Measurements from ENCODE around the gene PNRC2.
A peak's percentile ranks its signal among the peaks of the same experiment; 100 is the strongest.
"Not testable (repeated sequence)": the region's sequence is repeated elsewhere in the genome, so short reads cannot be mapped to it uniquely, and the experiment has no call there.

The PNRC2 gene

GRCh38 chr1:23957096-23957495 is 2.5 kb upstream of the PNRC2 start:
- DNase-seq, result peak; percentile 32

DNA sequence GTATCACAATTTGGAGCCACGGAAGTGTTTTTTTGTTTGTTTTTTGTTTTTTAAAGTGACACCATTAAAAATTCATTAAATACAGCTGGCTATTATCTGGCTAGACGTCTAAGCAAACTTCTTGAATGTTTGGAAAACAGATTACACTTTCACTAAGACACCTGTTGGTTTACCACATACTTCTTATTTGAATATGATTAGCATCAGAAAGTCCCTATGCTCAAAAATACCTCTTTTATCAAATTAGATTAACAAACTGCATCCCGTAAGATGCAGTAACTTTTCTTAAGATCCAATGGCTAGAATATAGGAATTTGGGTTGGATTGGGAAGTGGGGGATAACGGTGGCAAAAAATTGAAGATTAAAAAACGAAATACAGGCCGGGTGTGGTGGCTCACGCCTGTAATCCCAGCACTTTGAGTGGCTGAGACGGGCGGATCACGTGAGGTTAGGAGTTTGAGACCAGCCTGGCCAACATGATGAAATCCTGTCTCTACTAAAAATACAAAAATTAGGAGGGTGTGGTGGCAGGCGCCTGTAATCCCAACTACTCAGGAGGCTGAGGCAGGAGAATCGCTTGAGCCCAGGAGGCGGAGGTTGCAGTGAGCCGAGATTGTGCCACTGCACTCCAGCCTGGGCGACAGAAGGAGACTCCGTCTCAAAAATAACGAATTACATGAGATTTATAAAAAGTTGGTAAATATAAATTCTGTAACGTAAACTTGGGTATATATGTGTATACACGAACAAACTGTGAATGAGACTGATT is 1.4 kb upstream of the PNRC2 start:
- DNase-seq, result not testable (repeated sequence)

DNA sequence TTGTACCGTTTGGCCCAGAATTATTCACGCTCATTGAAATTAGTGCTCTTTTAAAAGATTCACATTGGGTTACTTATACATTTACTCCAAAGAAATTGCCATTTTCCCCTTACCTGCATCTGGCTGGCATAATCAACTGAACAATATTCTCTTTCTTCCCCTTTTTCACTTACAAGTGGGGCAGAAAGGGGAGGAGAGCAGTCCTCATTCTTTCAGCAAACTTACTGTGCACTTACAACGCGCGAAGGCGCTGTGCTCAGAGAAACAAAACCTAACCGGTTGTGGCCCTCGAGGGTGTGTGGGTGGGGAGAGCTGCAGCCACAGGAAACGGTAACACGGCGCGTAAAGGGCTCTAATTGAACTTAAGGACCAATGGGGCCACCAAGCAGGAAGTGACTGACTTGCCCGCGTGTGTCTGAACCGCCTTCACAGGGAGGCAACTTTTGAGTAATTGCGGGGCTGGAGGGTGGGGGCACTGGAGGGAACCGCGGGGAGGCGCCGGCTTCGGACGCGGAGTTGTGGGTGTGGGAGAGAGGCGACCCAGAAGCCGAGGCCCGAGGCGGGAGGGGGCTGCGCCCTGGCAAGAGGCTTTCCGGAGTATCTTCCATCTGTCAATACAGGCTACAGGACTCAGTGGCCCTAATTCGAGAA is 693 bp upstream of the PNRC2 start:
- peak; percentile 97 for DNase-seq

GRCh38 chr1:23960291-23961020 is 828 bp downstream of the PNRC2 start:
- no peak for DNase-seq

DNA sequence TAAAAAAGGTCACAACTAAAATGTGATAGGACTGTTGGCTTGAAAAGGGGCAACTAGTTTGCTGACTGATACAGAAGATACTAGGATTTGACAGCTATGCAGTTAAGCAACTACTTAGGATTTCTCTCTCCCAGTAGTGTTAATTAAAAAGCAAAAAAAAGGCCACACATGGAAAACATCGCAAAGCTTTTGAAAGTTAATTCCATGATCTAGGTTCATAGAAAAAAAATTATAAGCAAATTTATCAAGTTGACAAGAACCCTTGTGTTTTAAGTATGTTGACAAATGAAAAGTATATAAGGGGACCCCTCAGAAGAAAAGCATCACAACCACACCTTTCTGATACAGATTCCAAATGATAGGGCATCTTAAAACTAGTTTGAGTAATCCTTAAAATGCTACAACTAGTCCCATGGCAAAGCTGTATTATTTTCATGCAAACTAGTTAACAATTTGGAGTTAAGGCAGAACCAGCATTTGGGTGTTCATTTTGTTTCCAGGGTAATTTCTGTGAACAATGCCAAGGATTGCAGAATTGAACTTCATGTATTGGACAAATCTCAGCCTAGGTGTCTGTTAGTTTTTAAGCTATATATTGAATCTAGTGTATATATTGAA is 4.1 kb downstream of the PNRC2 start:
- no peak for DNase-seq

DNA sequence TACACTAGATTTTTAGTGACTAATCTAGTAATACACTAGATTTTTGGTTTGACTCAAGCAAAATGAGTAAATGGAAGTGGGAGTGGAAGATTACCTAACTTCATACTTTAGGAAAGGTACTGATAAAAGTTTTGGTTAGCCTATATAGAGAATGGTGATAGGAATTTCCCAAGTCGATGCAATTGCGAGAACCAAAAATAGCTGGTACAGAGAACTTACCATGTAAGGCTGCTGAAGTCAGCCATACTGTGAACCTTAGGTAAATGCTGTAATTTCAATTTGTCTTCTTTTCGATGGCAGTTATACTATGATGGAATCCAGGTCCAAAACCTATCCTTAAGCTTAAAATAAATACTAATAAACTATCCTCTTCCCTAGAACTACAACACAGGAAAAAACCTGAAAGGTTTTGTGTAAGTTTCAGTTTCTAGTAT is 4.6 kb downstream of the PNRC2 start:
- DNase-seq, result no peak

DNA sequence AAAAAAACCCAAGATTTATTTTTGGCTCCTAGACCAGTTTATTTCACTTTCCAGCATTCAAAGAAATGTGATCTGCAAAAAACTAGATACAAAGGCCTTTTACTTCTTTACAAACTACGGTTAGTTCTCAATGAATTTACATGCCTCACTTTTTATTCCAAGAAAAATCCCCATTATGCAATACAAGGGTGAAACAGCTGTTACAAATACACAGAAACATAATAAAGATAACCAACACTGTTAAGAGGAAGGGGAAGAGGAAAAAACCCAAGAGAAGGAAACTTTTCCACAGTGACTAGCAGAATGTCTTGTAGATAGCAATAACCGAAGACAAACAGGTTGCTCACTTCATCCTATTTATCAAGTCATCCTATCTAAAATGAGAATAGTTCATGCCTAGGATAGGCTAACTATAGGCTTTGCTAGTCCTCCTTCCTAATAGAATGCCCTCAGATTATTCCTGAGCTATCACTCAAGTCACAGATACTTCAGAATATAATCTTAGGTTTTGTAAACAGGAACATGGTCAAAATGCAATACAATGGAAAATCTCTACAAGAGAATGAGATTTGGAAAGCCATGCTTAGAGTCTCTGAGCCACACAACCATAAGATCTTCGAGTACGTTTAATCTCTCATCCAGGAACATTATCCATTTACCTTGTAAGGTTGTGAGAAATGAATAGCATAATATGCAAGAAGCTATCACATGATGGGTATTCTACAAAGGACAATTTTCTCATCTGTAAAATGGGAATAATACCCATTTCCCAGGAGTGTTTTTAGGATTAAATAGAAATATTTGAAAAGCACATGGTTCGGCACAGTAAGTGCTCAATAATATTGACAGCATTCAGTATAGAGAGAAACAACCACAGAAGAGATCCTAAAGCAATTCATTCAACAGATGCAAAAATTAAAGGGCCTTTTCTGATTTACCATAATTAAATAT is 5.4 kb downstream of the PNRC2 start:
- no peak for DNase-seq

GRCh38 chr1:23966973-23967493 is 7.4 kb downstream of the PNRC2 start:
- no peak for DNase-seq

- DNase-seq, result no peak
These were observed 8.2 kb downstream of the PNRC2 start for GRCh38 chr1:23967871-23968270.

- DNase-seq, result no peak
These were observed 17.7 kb downstream of the PNRC2 start for GRCh38 chr1:23977187-23977853.

- no peak for DNase-seq
These were observed 18.2 kb downstream of the PNRC2 start for GRCh38 chr1:23977854-23978191.

GRCh38 chr1:23978805-23979204 is 19.2 kb downstream of the PNRC2 start:
- DNase-seq, result no peak

DNA sequence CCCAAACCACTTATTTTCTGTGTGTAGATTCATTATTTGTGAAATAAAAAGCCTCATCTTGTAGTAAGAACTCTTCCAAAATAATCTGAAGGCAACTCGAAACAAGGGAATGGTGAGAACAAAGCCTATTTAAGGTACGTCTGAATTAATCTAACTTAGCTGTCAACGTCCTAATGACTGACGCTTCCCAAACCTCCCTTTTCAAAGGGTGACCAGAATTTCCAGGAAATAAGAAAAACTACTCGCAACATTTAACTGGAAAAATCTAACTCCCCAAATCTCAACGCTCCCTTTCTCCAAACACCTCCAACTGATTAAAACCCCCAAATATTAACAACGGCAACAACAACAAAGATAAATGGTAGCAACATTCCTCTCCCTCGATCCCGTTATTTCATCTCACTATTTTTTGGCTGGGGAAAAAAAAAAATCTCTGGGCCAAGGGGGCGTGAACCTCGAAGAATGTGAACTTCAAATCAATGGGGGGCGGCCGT is 19.8 kb downstream of the PNRC2 start:
- no peak for DNase-seq

GRCh38 chr1:23979881-23980727 is 20.5 kb downstream of the PNRC2 start, which contains the start of gene SRSF10:
SRSF10 (minus strand) TSS chr1:23980327; CDS start chr1:23980255, 72 bp downstream.
- peak; percentile 99 for DNase-seq

- DNase-seq, result peak; percentile 33
These were observed 21.1 kb downstream of the PNRC2 start for GRCh38 chr1:23980728-23981070.

DNA sequence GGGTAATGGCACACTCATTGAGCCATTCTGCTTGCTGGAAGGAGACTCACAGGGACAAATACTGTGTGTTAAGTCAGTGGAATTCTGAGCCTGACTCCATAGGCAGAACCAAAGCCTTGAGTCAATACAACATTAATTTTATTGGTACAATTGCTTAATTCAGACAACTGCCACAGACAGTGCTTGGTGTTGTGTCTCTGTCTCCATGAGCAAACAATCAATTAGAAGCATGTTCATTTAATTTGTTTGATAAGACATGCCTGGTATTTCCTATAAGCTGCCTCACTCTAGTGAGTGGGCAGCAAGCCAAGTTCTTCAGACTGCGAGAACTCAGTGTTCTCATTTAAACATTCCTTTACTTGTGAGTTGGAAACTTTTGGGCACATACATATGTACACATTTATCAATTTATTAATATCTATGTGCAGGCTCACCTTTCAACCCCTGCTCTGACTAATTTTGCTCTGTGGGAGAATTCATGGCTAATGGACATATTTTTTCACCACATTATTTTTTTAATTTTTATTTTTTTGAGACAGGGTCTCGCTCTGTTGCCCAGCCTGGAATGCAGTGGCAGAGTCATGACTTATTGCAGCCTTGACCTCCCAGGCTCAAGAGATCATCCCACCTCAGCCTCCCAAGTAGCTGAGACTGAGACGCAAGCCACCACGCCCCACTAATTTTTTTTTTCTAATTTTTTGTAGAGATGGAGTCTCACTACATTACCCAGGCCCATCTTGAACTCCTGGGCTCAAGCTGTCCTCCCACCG is 25.0 kb downstream of the PNRC2 start:
- no peak for DNase-seq

DNA sequence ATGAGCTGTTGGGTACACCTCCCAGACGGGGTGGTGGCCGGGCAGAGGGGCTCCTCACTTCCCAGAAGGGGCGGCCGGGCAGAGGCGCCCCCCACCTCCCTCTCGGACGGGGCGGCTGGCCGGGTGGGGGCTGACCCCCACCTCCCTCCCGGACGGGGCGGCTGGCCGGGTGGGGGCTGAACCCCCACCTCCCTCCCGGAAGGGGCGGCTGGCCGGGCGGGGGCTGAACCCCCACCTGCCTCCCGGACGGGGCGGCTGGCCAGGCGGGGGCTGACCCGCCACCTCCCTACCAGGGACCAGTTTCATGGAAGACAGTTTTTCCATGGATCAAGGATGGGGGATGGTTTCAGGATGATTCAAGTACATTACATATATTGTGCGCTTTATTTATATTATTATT is 27.4 kb downstream of the PNRC2 start:
- DNase-seq, result not testable (repeated sequence)

- DNase-seq, result no peak
These were observed 29.6 kb downstream of the PNRC2 start for GRCh38 chr1:23989263-23989662.

DNA sequence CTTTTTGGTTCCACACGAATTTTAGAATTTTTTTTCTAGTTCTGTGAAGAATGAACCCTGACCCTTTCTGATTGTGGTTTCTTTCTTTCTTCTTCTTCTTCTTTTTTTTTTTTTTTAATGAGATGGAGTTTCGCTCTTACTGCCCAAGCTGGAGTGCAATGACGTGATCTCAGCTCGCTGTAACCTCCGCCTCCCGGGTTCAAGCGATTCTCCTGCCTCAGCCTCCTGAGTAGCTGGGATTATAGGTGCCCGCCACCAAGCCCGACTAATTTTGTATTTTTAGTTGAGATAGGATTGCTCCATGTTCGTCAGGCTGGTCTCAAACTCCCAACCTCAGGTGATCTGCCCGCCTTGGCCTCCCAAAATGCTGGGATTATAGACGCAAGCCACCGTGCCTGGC is 32.4 kb downstream of the PNRC2 start:
- not testable (repeated sequence) for DNase-seq
